ENCODE data around the gene THBD. TPM values are rescaled to one million over a fixed set of nuclear protein-coding genes. Genes with fewer than 3 reads are reported as not detected.
A peak's percentile ranks its signal among the peaks of the same experiment; 100 is the strongest.

The THBD gene
- total and polyA plus RNA-seq, 2 donors (not counting 1 experiment from before 2014, with no cell fraction given): 0.99 to 8.4 TPM

DNA sequence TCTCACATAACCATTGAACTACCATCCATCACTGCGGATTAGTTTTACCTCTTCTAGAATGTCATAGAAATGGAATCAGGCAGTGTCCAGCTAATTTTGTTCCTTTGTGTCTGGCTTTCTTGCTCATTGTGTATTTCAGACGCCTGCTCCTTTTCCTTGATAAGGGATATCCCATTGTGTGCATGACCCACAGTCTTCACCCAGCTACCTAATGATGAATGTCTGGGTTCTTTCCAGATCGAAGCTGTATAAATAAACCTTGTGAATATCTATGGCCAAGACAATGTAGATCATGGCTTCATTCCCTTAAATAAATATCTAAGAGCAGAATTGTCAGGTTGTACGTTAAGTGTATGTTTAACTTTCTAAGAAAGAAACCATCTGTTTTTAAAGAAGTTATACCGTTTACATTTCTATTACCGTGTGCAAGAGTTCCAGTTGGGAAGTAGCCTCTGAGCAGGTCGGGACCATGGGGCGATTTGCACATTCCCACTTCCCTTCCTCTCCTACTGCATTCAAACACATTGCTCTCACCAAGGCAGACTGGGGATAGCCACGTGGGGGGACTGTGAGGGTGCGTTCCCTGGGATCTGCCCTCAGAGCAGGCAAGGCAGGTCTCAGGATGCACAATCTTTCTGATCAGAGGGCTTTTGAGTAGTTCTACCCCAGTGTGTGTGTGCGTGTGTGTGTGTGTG, 23.6 kb upstream of the THBD start:
- H4K20me1 ChIP-seq (ENCODE audit: control insufficient read depth, extremely low read depth, insufficient read depth, low read length): no peaks in the 10 kb centered on the region
- TF ChIP-seq CTCF (conservative IDR thresholded peaks at IDR 0.05 in 1 of 2, IDR thresholded peaks at IDR 0.05 in 1 of 2; ENCODE audit: low read depth in 1 of 2, low read length in 2 of 2) (no peak), EZH2 (IDR thresholded peaks at IDR 0.05; ENCODE audit: low read length, missing control alignments) (no peak)

GRCh38 chr20:23071996-23072395, 22.5 kb upstream of the THBD start:
- H3K4me1 ChIP-seq (ENCODE audit: control insufficient read depth, extremely low read depth, insufficient read depth, low read length): no peaks in the 10 kb centered on the region
- no peak overlapping the region for H3K4me3 ChIP-seq (replicated peaks in 1 of 4; ENCODE audit: control extremely low read depth in 1 of 4, insufficient read depth in 1 of 4, low read depth in 3 of 4, low read length in 4 of 4)
- TF ChIP-seq CTCF (conservative IDR thresholded peaks at IDR 0.05 in 1 of 2, IDR thresholded peaks at IDR 0.05 in 1 of 2; ENCODE audit: low read depth in 1 of 2, low read length in 2 of 2) (no peak), EZH2 (IDR thresholded peaks at IDR 0.05; ENCODE audit: low read length, missing control alignments) (no peak)
- no peaks in the 10 kb centered on the region for H3K36me3 ChIP-seq (ENCODE audit: control insufficient read depth, insufficient read depth, low read length)
- H3K9ac ChIP-seq (ENCODE audit: insufficient read depth, low read length): no peak overlapping the region
- DNase-seq (ENCODE audit: low read depth in 2 of 2): no peak
- H3K27me3 ChIP-seq (ENCODE audit: control insufficient read depth, insufficient read depth, low read length): no peaks in the 10 kb centered on the region
- H3K79me2 ChIP-seq (ENCODE audit: control insufficient read depth, insufficient read depth, low read length): no peaks in the 10 kb centered on the region
- H3K4me2 ChIP-seq (ENCODE audit: extremely low read depth, insufficient read depth, low read length): no peak overlapping the region
- no peaks in the 10 kb centered on the region for H3K9me3 ChIP-seq (ENCODE audit: control insufficient read depth, insufficient read depth, low read depth, low read length)
- H3K27ac ChIP-seq (ENCODE audit: insufficient read depth, low read length): no peak overlapping the region
- H2AFZ ChIP-seq (ENCODE audit: low read length): no peak overlapping the region
- H4K20me1 ChIP-seq (ENCODE audit: control insufficient read depth, extremely low read depth, insufficient read depth, low read length): no peaks in the 10 kb centered on the region

More for the DNA sequence above, 23.6 kb upstream of the THBD start:
- Histone ChIP-seq H2AFZ (ENCODE audit: low read length) (no peak overlapping the region), H3K4me3 (replicated peaks in 1 of 4; ENCODE audit: control extremely low read depth in 1 of 4, insufficient read depth in 1 of 4, low read depth in 3 of 4, low read length in 4 of 4) (no peak overlapping the region), H3K9me3 (ENCODE audit: control insufficient read depth, insufficient read depth, low read depth, low read length) (no peaks in the 10 kb centered on the region), H3K27me3 (ENCODE audit: control insufficient read depth, insufficient read depth, low read length) (no peaks in the 10 kb centered on the region), H3K36me3 (ENCODE audit: control insufficient read depth, insufficient read depth, low read length) (no peaks in the 10 kb centered on the region), H3K79me2 (ENCODE audit: control insufficient read depth, insufficient read depth, low read length) (no peaks in the 10 kb centered on the region), H3K27ac (ENCODE audit: insufficient read depth, low read length) (no peak overlapping the region), H3K9ac (ENCODE audit: insufficient read depth, low read length) (no peak overlapping the region), H3K4me1 (ENCODE audit: control insufficient read depth, extremely low read depth, insufficient read depth, low read length) (no peaks in the 10 kb centered on the region), H3K4me2 (ENCODE audit: extremely low read depth, insufficient read depth, low read length) (no peak overlapping the region)
- peak in 1 of 2 donors; percentile 6 for DNase-seq (ENCODE audit: low read depth in 2 of 2)

DNA sequence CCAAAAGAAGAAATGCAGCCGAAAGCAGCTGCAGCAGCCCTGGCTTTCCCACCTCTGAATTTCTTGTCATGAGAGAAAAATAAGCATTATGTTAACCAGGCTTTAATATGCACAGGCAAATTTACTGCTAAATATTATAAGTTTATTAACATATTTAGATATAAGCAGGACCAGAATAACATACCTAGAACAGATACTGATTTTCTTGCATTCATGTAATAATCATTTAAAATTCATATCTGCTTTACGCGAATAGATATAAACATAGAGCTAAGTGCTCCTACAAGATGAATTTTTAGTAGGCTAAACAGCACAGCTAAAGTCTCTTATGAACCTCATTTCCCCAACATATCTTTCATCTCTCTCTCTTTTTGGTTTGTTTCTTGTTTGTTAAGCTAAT, 21.9 kb upstream of the THBD start:
- no peak for DNase-seq (ENCODE audit: low read depth in 2 of 2)
- H3K27me3 ChIP-seq (ENCODE audit: control insufficient read depth, insufficient read depth, low read length): no peaks in the 10 kb centered on the region
- no peaks in the 10 kb centered on the region for H3K36me3 ChIP-seq (ENCODE audit: control insufficient read depth, insufficient read depth, low read length)
- no peak for TF ChIP-seq EZH2 (IDR thresholded peaks at IDR 0.05; ENCODE audit: low read length, missing control alignments)
- no peak for TF ChIP-seq CTCF (conservative IDR thresholded peaks at IDR 0.05 in 1 of 2, IDR thresholded peaks at IDR 0.05 in 1 of 2; ENCODE audit: low read depth in 1 of 2, low read length in 2 of 2)
- H3K9ac ChIP-seq (ENCODE audit: insufficient read depth, low read length): no peak overlapping the region
- no peaks in the 10 kb centered on the region for H3K9me3 ChIP-seq (ENCODE audit: control insufficient read depth, insufficient read depth, low read depth, low read length)
- H3K4me2 ChIP-seq (ENCODE audit: extremely low read depth, insufficient read depth, low read length): no peak overlapping the region
- H3K4me3 ChIP-seq (replicated peaks in 1 of 4; ENCODE audit: control extremely low read depth in 1 of 4, insufficient read depth in 1 of 4, low read depth in 3 of 4, low read length in 4 of 4): no peak overlapping the region
- H3K79me2 ChIP-seq (ENCODE audit: control insufficient read depth, insufficient read depth, low read length): no peaks in the 10 kb centered on the region
- H2AFZ ChIP-seq (ENCODE audit: low read length): no peak overlapping the region
- no peak overlapping the region for H3K27ac ChIP-seq (ENCODE audit: insufficient read depth, low read length)
- H3K4me1 ChIP-seq (ENCODE audit: control insufficient read depth, extremely low read depth, insufficient read depth, low read length): no peaks in the 10 kb centered on the region
- no peaks in the 10 kb centered on the region for H4K20me1 ChIP-seq (ENCODE audit: control insufficient read depth, extremely low read depth, insufficient read depth, low read length)
